ENCODE data around the gene PPP1R10. TPM values are rescaled to one million over a fixed set of nuclear protein-coding genes. Genes with fewer than 3 reads are reported as not detected.

PPP1R10 gene
- total and polyA plus RNA-seq, 3 experiments from 2014 or later: 27.3 to 117 (median 115) TPM

GRCh38 chr6:30613251-30614043 is 3.6 kb downstream of the PPP1R10 start:
- Histone ChIP-seq H3K9me3 (ENCODE audit: low read length) (no peaks in the 10 kb centered on the region), H3K4me1 (ENCODE audit: insufficient read depth, low read length) (peaks cover 64% of the 10 kb centered on the region), H3K27ac (ENCODE audit: low read depth, low read length) (peak overlapping the region; percentile 99), H3K27me3 (ENCODE audit: insufficient read depth, low read length, poor library complexity, severe bottlenecking) (no peaks in the 10 kb centered on the region), H3K4me3 (ENCODE audit: low read length) (no peak overlapping the region), H3K36me3 (ENCODE audit: insufficient read depth, low read length) (peaks cover 36% of the 10 kb centered on the region)
- Mint-ChIP-seq H3K27me3 (peaks cover 0 to 21% of the 10 kb centered on the region in 2 donors), H3K9me3 (peaks cover 0 to 4% (median 2%) of the 10 kb centered on the region in 5 donors), H3K4me3 (peak overlapping the region; percentile 30 to 100 (median 71)), H3K36me3 (peaks cover 16 to 76% (median 25%) of the 10 kb centered on the region in 3 donors), H3K27ac (peak overlapping the region; percentile 100), H3K4me1 (peaks cover 51 to 69% (median 67%) of the 10 kb centered on the region in 3 donors)
- DNase-seq: no peak
- POLR2A ChIA-PET: interaction anchor here (0.7 to 4.2 kb wide), 9 partner anchors 9 to 131 kb away, joined by 3 to 32 read pairs (median 3); partner anchors contain the start of genes ABCF1, GNL1 and PRR3
- CTCF ChIA-PET: interaction anchor here (0.9 to 4.3 kb wide), 16 partner anchors 12 to 160 kb away, joined by 3 to 40 read pairs (median 3); partner anchors contain the start of genes ATAT1, DHX16 and IER3

- H3K4me3 ChIP-seq (ENCODE audit: low read length): no peak overlapping the region
- peaks cover 38% of the 10 kb centered on the region for H3K36me3 ChIP-seq (ENCODE audit: insufficient read depth, low read length)
- H3K4me3 Mint-ChIP-seq: no peak overlapping the region
- peaks cover 17 to 79% (median 26%) of the 10 kb centered on the region in 3 donors for H3K36me3 Mint-ChIP-seq
- peaks cover 0 to 21% of the 10 kb centered on the region in 2 donors for H3K27me3 Mint-ChIP-seq
- H3K9me3 Mint-ChIP-seq: peaks cover 0 to 4% (median 2%) of the 10 kb centered on the region in 5 donors
- H3K4me1 Mint-ChIP-seq: peaks cover 49 to 66% (median 66%) of the 10 kb centered on the region in 3 donors
- no peaks in the 10 kb centered on the region for H3K27me3 ChIP-seq (ENCODE audit: insufficient read depth, low read length, poor library complexity, severe bottlenecking)
- CTCF ChIA-PET: interaction anchor here (0.9 to 4.3 kb wide), 12 partner anchors 11 to 159 kb away, joined by 3 to 40 read pairs (median 3); partner anchors contain the start of genes ATAT1 and DHX16
- no peaks in the 10 kb centered on the region for H3K9me3 ChIP-seq (ENCODE audit: low read length)
- POLR2A ChIA-PET: interaction anchor here (0.6 to 4.2 kb wide), 9 partner anchors 8 to 108 kb away, joined by 3 to 32 read pairs (median 3); partner anchors contain the start of genes ABCF1, GNL1 and PRR3
- peaks cover 60% of the 10 kb centered on the region for H3K4me1 ChIP-seq (ENCODE audit: insufficient read depth, low read length)
- peak overlapping the region; percentile 68 to 100 (median 100) for H3K27ac Mint-ChIP-seq
- no peak for DNase-seq
- H3K27ac ChIP-seq (ENCODE audit: low read depth, low read length): no peak overlapping the region
Measured at GRCh38 chr6:30612687-30613248, 4.3 kb downstream of the PPP1R10 start.

- H3K27me3 Mint-ChIP-seq: peaks cover 0 to 17% of the 10 kb centered on the region in 2 donors
- no peak overlapping the region for H3K27ac ChIP-seq (ENCODE audit: low read depth, low read length)
- peaks cover 21 to 82% (median 30%) of the 10 kb centered on the region in 3 donors for H3K36me3 Mint-ChIP-seq
Measured at GRCh38 chr6:30612213-30612612, 4.8 kb downstream of the PPP1R10 start.

GRCh38 chr6:30611856-30612194 is 5.2 kb downstream of the PPP1R10 start:
- Histone ChIP-seq H3K36me3 (ENCODE audit: insufficient read depth, low read length) (peaks cover 39% of the 10 kb centered on the region), H3K27ac (ENCODE audit: low read depth, low read length) (no peak overlapping the region), H3K4me3 (ENCODE audit: low read length) (no peak overlapping the region), H3K27me3 (ENCODE audit: insufficient read depth, low read length, poor library complexity, severe bottlenecking) (no peaks in the 10 kb centered on the region), H3K9me3 (ENCODE audit: low read length) (no peaks in the 10 kb centered on the region), H3K4me1 (ENCODE audit: insufficient read depth, low read length) (peaks cover 60% of the 10 kb centered on the region)
- no peak for DNase-seq
- ChIA-PET CTCF (interaction anchor here (1.6 to 4.3 kb wide), 2 partner anchors 13 to 67 kb away, joined by 6 to 40 read pairs; no protein-coding TSS in a partner anchor), POLR2A (interaction anchor here (1.1 kb wide), 1 partner anchor 107 kb away, joined by 3 read pairs; no protein-coding TSS in a partner anchor)
- H3K36me3 Mint-ChIP-seq: peaks cover 18 to 83% (median 26%) of the 10 kb centered on the region in 3 donors
- H3K9me3 Mint-ChIP-seq: peaks cover 0 to 2% (median 0%) of the 10 kb centered on the region in 5 donors
- peak overlapping the region; percentile 23 to 100 (median 82) for H3K27ac Mint-ChIP-seq
- peaks cover 51 to 73% (median 70%) of the 10 kb centered on the region in 3 donors for H3K4me1 Mint-ChIP-seq
- H3K4me3 Mint-ChIP-seq: peak overlapping the region in 1 of 7 donors; percentile 26
- H3K27me3 Mint-ChIP-seq: peaks cover 0 to 13% of the 10 kb centered on the region in 2 donors

More at GRCh38 chr6:30612213-30612612, 4.8 kb downstream of the PPP1R10 start:
- DNase-seq: no peak
- Histone ChIP-seq H3K36me3 (ENCODE audit: insufficient read depth, low read length) (peaks cover 38% of the 10 kb centered on the region), H3K9me3 (ENCODE audit: low read length) (no peaks in the 10 kb centered on the region), H3K27me3 (ENCODE audit: insufficient read depth, low read length, poor library complexity, severe bottlenecking) (no peaks in the 10 kb centered on the region), H3K4me3 (ENCODE audit: low read length) (no peak overlapping the region), H3K4me1 (ENCODE audit: insufficient read depth, low read length) (peaks cover 60% of the 10 kb centered on the region)
- peak overlapping the region in 1 of 7 donors; percentile 26 for H3K4me3 Mint-ChIP-seq
- ChIA-PET CTCF (interaction anchor here (1.2 to 4.3 kb wide), 7 partner anchors 14 to 159 kb away, joined by 3 to 40 read pairs (median 4); partner anchors contain the start of gene DHX16), POLR2A (interaction anchor here (0.6 to 4.2 kb wide), 4 partner anchors 8 to 107 kb away, joined by 3 to 32 read pairs (median 9); partner anchors contain the start of genes GNL1 and PRR3)
- peaks cover 0 to 4% (median 2%) of the 10 kb centered on the region in 5 donors for H3K9me3 Mint-ChIP-seq
- peak overlapping the region in 7 of 8 donors; percentile 23 to 100 (median 84) for H3K27ac Mint-ChIP-seq
- H3K4me1 Mint-ChIP-seq: peaks cover 52 to 72% (median 69%) of the 10 kb centered on the region in 3 donors

GRCh38 chr6:30611150-30611855 is 5.7 kb downstream of the PPP1R10 start:
- Histone ChIP-seq H3K36me3 (ENCODE audit: insufficient read depth, low read length) (peaks cover 39% of the 10 kb centered on the region), H3K27ac (ENCODE audit: low read depth, low read length) (no peak overlapping the region), H3K4me3 (ENCODE audit: low read length) (no peak overlapping the region), H3K4me1 (ENCODE audit: insufficient read depth, low read length) (peaks cover 62% of the 10 kb centered on the region), H3K9me3 (ENCODE audit: low read length) (no peaks in the 10 kb centered on the region), H3K27me3 (ENCODE audit: insufficient read depth, low read length, poor library complexity, severe bottlenecking) (no peaks in the 10 kb centered on the region)
- ChIA-PET POLR2A (interaction anchor here (0.6 to 2.0 kb wide), 5 partner anchors 14 to 280 kb away, joined by 3 to 5 read pairs (median 4); partner anchors contain the start of gene MDC1), CTCF (interaction anchor here (0.7 to 4.3 kb wide), 8 partner anchors 13 to 127 kb away, joined by 3 to 40 read pairs (median 6); no protein-coding TSS in a partner anchor)
- Mint-ChIP-seq H3K4me3 (peak overlapping the region in 1 of 7 donors; percentile 32), H3K4me1 (peaks cover 53 to 76% (median 70%) of the 10 kb centered on the region in 3 donors), H3K36me3 (peaks cover 17 to 83% (median 25%) of the 10 kb centered on the region in 3 donors), H3K27me3 (peaks cover 0 to 10% of the 10 kb centered on the region in 2 donors), H3K9me3 (peaks cover 0 to 2% (median 0%) of the 10 kb centered on the region in 5 donors), H3K27ac (peak overlapping the region; percentile 23 to 100 (median 82))
- DNase-seq: no peak

- Histone ChIP-seq H3K36me3 (ENCODE audit: insufficient read depth, low read length) (peaks cover 41% of the 10 kb centered on the region), H3K27me3 (ENCODE audit: insufficient read depth, low read length, poor library complexity, severe bottlenecking) (no peaks in the 10 kb centered on the region), H3K4me3 (ENCODE audit: low read length) (no peak overlapping the region), H3K4me1 (ENCODE audit: insufficient read depth, low read length) (peaks cover 66% of the 10 kb centered on the region), H3K27ac (ENCODE audit: low read depth, low read length) (no peak overlapping the region), H3K9me3 (ENCODE audit: low read length) (no peaks in the 10 kb centered on the region)
- CTCF ChIA-PET: interaction anchor here (1.0 to 1.9 kb wide), 6 partner anchors 12 to 128 kb away, joined by 3 to 7 read pairs (median 4); no protein-coding TSS in a partner anchor
- POLR2A ChIA-PET: interaction anchor here (0.6 to 2.0 kb wide), 4 partner anchors 11 to 107 kb away, joined by 3 to 5 read pairs (median 4); partner anchors contain the start of gene MDC1
- no peak for DNase-seq
- H3K27me3 Mint-ChIP-seq: peaks cover 0 to 4% of the 10 kb centered on the region in 2 donors
- H3K36me3 Mint-ChIP-seq: peaks cover 21 to 81% (median 22%) of the 10 kb centered on the region in 3 donors
- peaks cover 55 to 79% (median 70%) of the 10 kb centered on the region in 3 donors for H3K4me1 Mint-ChIP-seq
- H3K27ac Mint-ChIP-seq: peak overlapping the region; percentile 62 to 100 (median 88)
- peaks cover 0 to 2% (median 0%) of the 10 kb centered on the region in 5 donors for H3K9me3 Mint-ChIP-seq
- H3K4me3 Mint-ChIP-seq: no peak overlapping the region
Measured at GRCh38 chr6:30610065-30610464, 7.0 kb downstream of the PPP1R10 start.

- H3K36me3 Mint-ChIP-seq: peaks cover 34 to 90% (median 38%) of the 10 kb centered on the region in 3 donors
- no peaks in the 10 kb centered on the region for H3K9me3 Mint-ChIP-seq
- peaks cover 0 to 4% of the 10 kb centered on the region in 2 donors for H3K27me3 Mint-ChIP-seq
- Histone ChIP-seq H3K9me3 (ENCODE audit: low read length) (no peaks in the 10 kb centered on the region), H3K4me3 (ENCODE audit: low read length) (no peak overlapping the region), H3K27me3 (ENCODE audit: insufficient read depth, low read length, poor library complexity, severe bottlenecking) (no peaks in the 10 kb centered on the region), H3K27ac (ENCODE audit: low read depth, low read length) (no peak overlapping the region), H3K36me3 (ENCODE audit: insufficient read depth, low read length) (peaks cover 70% of the 10 kb centered on the region), H3K4me1 (ENCODE audit: insufficient read depth, low read length) (peaks cover 17% of the 10 kb centered on the region)
- H3K4me1 Mint-ChIP-seq: peaks cover 27 to 38% (median 35%) of the 10 kb centered on the region in 3 donors
- peak overlapping the region in 4 of 8 donors; percentile 50 to 64 (median 64) for H3K27ac Mint-ChIP-seq
- DNase-seq: no peak
- H3K4me3 Mint-ChIP-seq: no peak overlapping the region
- POLR2A ChIA-PET: interaction anchor here (2.3 kb wide), 1 partner anchor 9 kb away, joined by 10 read pairs; no protein-coding TSS in a partner anchor
- CTCF ChIA-PET: interaction anchor here (1.2 kb wide), 1 partner anchor 120 kb away, joined by 5 read pairs; no protein-coding TSS in a partner anchor
Measured at GRCh38 chr6:30603961-30604360, 13.1 kb downstream of the PPP1R10 start.

Data from CD8-positive, alpha-beta memory T cell (primary cell).